Heart left ventricle (tissue), 16 donors: ENCODE data around the gene RETN. TPM values are rescaled to one million over a fixed set of nuclear protein-coding genes. Genes with fewer than 3 reads are reported as not detected.

Experiments
- ATAC-seq, 4 donors: fragments of 200-7000 bp; cut with Tn5 transposase; one replicate each; pipeline ENCODE4 v1.9.1; 2020 to 2022; ENCODE audit warnings: moderate library complexity in 4 of 4, mild to moderate bottlenecking in 3 of 4, moderate number of reproducible peaks in 1 of 4
- DNase-seq, 5 donors: peaks; one replicate each; pipeline ENCODE4 v3.0.0-alpha.2; 2020
- H3K27ac ChIP-seq, 12 donors: fragments of 200-600 bp; sonication (generic) in 4 of 12; one replicate each; pipeline versions ENCODE4 v1.5.0 to v1.8.0; 2016 to 2022; ENCODE audit warnings: mild to moderate bottlenecking in 2 of 12
- H3K27me3 ChIP-seq, 9 donors: fragments of 200-600 bp; sonication (generic) in 2 of 9; one replicate each; pipeline versions ENCODE4 v1.5.1 to v1.8.0; 2016 to 2022; ENCODE audit warnings: mild to moderate bottlenecking in 3 of 9
- H3K36me3 ChIP-seq, 9 donors: fragments of 200-600 bp; sonication (generic) in 2 of 9; one replicate each; pipeline versions ENCODE4 v1.5.0 to v1.8.0; 2018 to 2022; ENCODE audit warnings: mild to moderate bottlenecking in 2 of 9
- H3K4me1 ChIP-seq, 12 donors: fragments of 200-600 bp; sonication (generic) in 4 of 12; one replicate each; pipeline versions ENCODE4 v1.5.0 to v1.8.0; 2016 to 2022; ENCODE audit warnings: mild to moderate bottlenecking in 3 of 12
- H3K4me3 ChIP-seq, 12 donors: fragments of 200-600 bp; sonication (generic) in 4 of 12; one replicate each; pipeline versions ENCODE4 v1.5.0 to v1.8.0; 2017 to 2022; ENCODE audit warnings: mild to moderate bottlenecking in 9 of 12, moderate library complexity in 4 of 12
- H3K9me3 ChIP-seq, 12 donors: fragments of 200-600 bp; sonication (generic) in 4 of 12; one replicate each; pipeline versions ENCODE4 v1.5.0 to v1.8.0; 2016 to 2022; ENCODE audit warnings: mild to moderate bottlenecking in 1 of 12
- POLR2A ChIP-seq, 2 donors: fragments of 450-650 bp; IDR thresholded peaks; one replicate each; pipeline ENCODE4 v1.6.1; 2017; ENCODE audit warnings: antibody characterized with exemption in 2 of 2, mild to moderate bottlenecking in 2 of 2, moderate library complexity in 2 of 2
- WGBS, 4 donors: extraction: QIAGEN DNeasy Blood & Tissue Kit in 2 of 4; methylation state at CpG; one replicate each; pipeline versions ENCODE4 v1.1.5 to v1.1.7; 2013 to 2018; 5-methylcytosine and 5-hydroxymethylcytosine counted together
- intact Hi-C, 10 donors: fragments of 100-400 bp; cut with DNase I; formaldehyde crosslinking; loops; one replicate each; pipeline versions ENCODE4 v1.11.1 to v1.14.2; 2022
- polyA plus RNA-seq, 2 donors: library from polyadenylated mRNA; stranded (reverse); fragments of 200-250 nt; gene quantifications; one replicate each; pipeline ENCODE4 v1.2.3, GENCODE V29; 2013
- total RNA-seq, 9 donors: library from RNA; depleted of rRNA in 2 of 9; stranded (reverse); fragments of >200 nt in 2 of 9; fragmentation: NEBNext Ultra II Directional in 3 of 9; extraction: Animal tissue kit (Norgen Biotek cat#: 25700) in 3 of 9; gene quantifications; one replicate each; pipeline versions ENCODE4 v1.1.0 to v1.2.4, GENCODE V29; 2016 to 2023
- TF ChIP-seq, protein P1 (sequence below), 12 donors: fragments of 200-600 bp; sonication (generic) in 4 of 12; IDR thresholded peaks; one replicate each; pipeline versions ENCODE4 v1.5.0 to v1.8.0; 2018 to 2022; ENCODE audit warnings: antibody characterized with exemption in 12 of 12, mild to moderate bottlenecking in 5 of 12
- donor health status: ischemic (EF 13 %, LVEDD 7.1; RV severe dilation, severe dysfunction).
- donor health status: healthy with polysubstance abuse.
- donor health status: DM: no; HTN: yes; CAD: no.
- donor health status: DM: no; HTN: no; CAD: no.
- donor health status: ischemic (EF 25% LVEDD 6.9; RV normal size, moderate dysfunction).
- donor health status: ischemic (EF 25% LVEDD 5.7; RV mildly dilated, moderate dysfunction).
- donor health status: healthy.
- donor health status: DM: yes; HTN: yes; CAD: no.
- donor health status: ischemic (EF 35%, LVEDD 5.7; RV mildly dilated, moderate dysfunction).
- donor health status: nonischemic (EF 11% LVEDD 7.7; RV severe dilation, severe dysfunction).
- donor health status: DM: yes; HTN: yes; CAD: no.
- donor health status: PGD.
- donor health status: ischemic (EF 29% LVEDD 5.4; RV normal size, mild dysfunction).
- donor health status: nonischemic (EF 23%, LVEDD 6.1; RV moderate dilation, normal function).

RETN gene
- total and polyA plus RNA-seq, 11 donors: 2.6 to 9.2 (median 4.8) TPM; not detected in 8

DNA sequence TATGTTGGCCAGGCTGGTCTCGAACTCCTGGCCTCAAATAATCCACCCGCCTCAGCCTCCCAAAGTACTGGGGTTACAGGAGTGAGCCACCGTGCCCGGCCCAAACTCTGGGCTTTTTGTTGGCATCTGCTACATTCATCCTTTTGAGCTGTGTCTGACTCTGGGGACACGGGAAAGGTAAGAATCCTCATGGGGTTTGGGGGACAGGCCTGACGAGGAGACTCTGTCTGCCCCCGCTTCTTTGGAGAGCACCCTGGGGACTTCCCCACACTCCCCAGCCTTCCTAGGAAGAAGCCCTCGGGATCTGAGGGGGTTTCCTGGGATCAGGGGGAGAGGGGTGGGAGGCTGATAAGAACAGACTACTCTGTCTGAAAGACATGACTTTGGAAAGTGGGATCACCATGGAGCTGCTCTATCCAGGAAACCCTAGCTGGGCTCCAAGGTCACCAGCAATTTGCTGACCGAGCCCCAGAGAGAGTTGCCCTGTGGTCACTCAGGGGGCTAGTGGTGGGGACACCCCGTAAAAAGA is 41.1 kb downstream of the RETN start:
- Histone ChIP-seq H3K4me3 (no peak overlapping the region), H3K9me3 (no peaks in the 10 kb centered on the region), H3K4me1 (peaks cover 0 to 26% (median 0%) of the 10 kb centered on the region in 12 donors), H3K36me3 (no peaks in the 10 kb centered on the region), H3K27ac (no peak overlapping the region), H3K27me3 (no peaks in the 10 kb centered on the region)
- DNase-seq (no peak), ATAC-seq (no peak)
- 62 to 75% (median 71%) methylated on average over 10 of the region's 10 CpGs for WGBS, 4 donors
- no peak for TF ChIP-seq POLR2A (IDR thresholded peaks at IDR 0.05)
- TF ChIP-seq, protein P1, sequence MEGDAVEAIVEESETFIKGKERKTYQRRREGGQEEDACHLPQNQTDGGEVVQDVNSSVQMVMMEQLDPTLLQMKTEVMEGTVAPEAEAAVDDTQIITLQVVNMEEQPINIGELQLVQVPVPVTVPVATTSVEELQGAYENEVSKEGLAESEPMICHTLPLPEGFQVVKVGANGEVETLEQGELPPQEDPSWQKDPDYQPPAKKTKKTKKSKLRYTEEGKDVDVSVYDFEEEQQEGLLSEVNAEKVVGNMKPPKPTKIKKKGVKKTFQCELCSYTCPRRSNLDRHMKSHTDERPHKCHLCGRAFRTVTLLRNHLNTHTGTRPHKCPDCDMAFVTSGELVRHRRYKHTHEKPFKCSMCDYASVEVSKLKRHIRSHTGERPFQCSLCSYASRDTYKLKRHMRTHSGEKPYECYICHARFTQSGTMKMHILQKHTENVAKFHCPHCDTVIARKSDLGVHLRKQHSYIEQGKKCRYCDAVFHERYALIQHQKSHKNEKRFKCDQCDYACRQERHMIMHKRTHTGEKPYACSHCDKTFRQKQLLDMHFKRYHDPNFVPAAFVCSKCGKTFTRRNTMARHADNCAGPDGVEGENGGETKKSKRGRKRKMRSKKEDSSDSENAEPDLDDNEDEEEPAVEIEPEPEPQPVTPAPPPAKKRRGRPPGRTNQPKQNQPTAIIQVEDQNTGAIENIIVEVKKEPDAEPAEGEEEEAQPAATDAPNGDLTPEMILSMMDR (IDR thresholded peaks at IDR 0.05): no peak
- intact Hi-C loops: no loop called here

DNA sequence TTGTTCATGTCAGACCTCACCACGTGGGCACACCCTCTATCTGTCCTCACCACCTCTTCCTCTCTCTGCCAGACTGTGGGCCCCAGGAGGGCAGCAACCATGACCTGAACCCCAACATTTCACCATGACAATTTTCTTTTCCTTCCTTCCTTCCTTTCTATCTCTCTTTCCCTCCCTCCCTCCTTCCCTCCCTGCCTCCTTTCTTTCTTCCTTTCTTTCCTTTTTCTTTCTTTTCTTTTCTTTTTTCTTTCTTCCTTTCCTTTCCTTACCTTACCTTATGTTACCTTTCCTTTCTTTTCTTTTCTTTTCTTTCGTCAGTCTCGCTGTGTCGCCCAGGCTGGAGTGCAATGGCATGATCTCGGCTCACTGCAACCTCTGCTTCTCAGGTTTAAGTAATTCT is 41.8 kb downstream of the RETN start:
- Histone ChIP-seq H3K9me3 (peaks cover 0 to under 1% (median 0%) of the 10 kb centered on the region in 12 donors), H3K4me1 (peaks cover 0 to 21% (median 0%) of the 10 kb centered on the region in 12 donors), H3K27me3 (no peaks in the 10 kb centered on the region), H3K4me3 (no peak overlapping the region), H3K27ac (no peak overlapping the region), H3K36me3 (no peaks in the 10 kb centered on the region)
- intact Hi-C loops: no loop called here
- ATAC-seq (no peak), DNase-seq (no peak)
- WGBS, 4 donors: 74 to 82% (median 76%) methylated on average over 5 of the region's 5 CpGs
- no peak for TF ChIP-seq POLR2A (IDR thresholded peaks at IDR 0.05)
- TF ChIP-seq, protein P1 (IDR thresholded peaks at IDR 0.05): no peak

GRCh38 chr19:7715671-7716070 is 46.8 kb downstream of the RETN start:
- H3K27ac ChIP-seq: no peak overlapping the region
- TF ChIP-seq, protein P1 (IDR thresholded peaks at IDR 0.05): no peak
- TF ChIP-seq POLR2A (IDR thresholded peaks at IDR 0.05): no peak
- H3K27me3 ChIP-seq: peaks cover 0 to 5% (median 0%) of the 10 kb centered on the region in 9 donors
- no peak for ATAC-seq
- intact Hi-C loops: no loop called here
- no peaks in the 10 kb centered on the region for H3K36me3 ChIP-seq
- peaks cover 0 to 18% (median 5%) of the 10 kb centered on the region in 12 donors for H3K9me3 ChIP-seq
- WGBS, 4 donors: 77 to 90% (median 87%) methylated on average over 1 of the region's 1 CpG
- no peaks in the 10 kb centered on the region for H3K4me1 ChIP-seq
- DNase-seq: no peak
- H3K4me3 ChIP-seq: no peak overlapping the region

GRCh38 chr19:7716762-7717161 is 47.9 kb downstream of the RETN start:
- 70 to 88% (median 81%) methylated on average over 1 of the region's 1 CpG for WGBS, 4 donors
- H3K36me3 ChIP-seq: no peaks in the 10 kb centered on the region
- H3K9me3 ChIP-seq: peaks cover 0 to 18% (median 5%) of the 10 kb centered on the region in 12 donors
- ATAC-seq (no peak), DNase-seq (no peak)
- H3K27ac ChIP-seq: no peak overlapping the region
- peaks cover 0 to 10% (median 0%) of the 10 kb centered on the region in 9 donors for H3K27me3 ChIP-seq
- no peaks in the 10 kb centered on the region for H3K4me1 ChIP-seq
- intact Hi-C loops: no loop called here
- TF ChIP-seq POLR2A (IDR thresholded peaks at IDR 0.05): no peak
- TF ChIP-seq, protein P1 (IDR thresholded peaks at IDR 0.05): no peak
- H3K4me3 ChIP-seq: no peak overlapping the region
